HG02571 (cell line): ENCODE results near the gene AK5.
"Not testable (repeated sequence)": the region's sequence is repeated elsewhere in the genome, so short reads cannot be mapped to it uniquely, and the experiment has no call there.

Source experiments
- ATAC-seq: cut with Tn5 transposase; IDR thresholded peaks from one replicate; pipeline ENCODE4 v1.9.1; 2021; ENCODE audit warnings: mild to moderate bottlenecking, moderate library complexity; ENCODE audit not compliant: unreplicated experiment

The AK5 gene

GRCh38 chr1:77287535-77287934 is 5.7 kb downstream of the AK5 start:
- ATAC-seq, result no peak

GRCh38 chr1:77288275-77288674 is 6.5 kb downstream of the AK5 start:
- ATAC-seq, result no peak

GRCh38 chr1:77290576-77290975 is 8.8 kb downstream of the AK5 start:
- ATAC-seq, result no peak

- ATAC-seq, result no peak
Observed at GRCh38 chr1:77292551-77292950, 10.7 kb downstream of the AK5 start.

- no peak for ATAC-seq
Observed at GRCh38 chr1:77300566-77300965, 18.7 kb downstream of the AK5 start.

- no peak for ATAC-seq
Observed at GRCh38 chr1:77303387-77303786, 21.6 kb downstream of the AK5 start.

GRCh38 chr1:77308889-77309621 is 27.2 kb downstream of the AK5 start:
- no peak for ATAC-seq

GRCh38 chr1:77310924-77311323 is 29.1 kb downstream of the AK5 start:
- ATAC-seq, result no peak

- ATAC-seq, result not testable (repeated sequence)
Observed at GRCh38 chr1:77312364-77312763, 30.5 kb downstream of the AK5 start.

GRCh38 chr1:77313491-77313890 is 31.7 kb downstream of the AK5 start:
- no peak for ATAC-seq

GRCh38 chr1:77316006-77316405 is 34.2 kb downstream of the AK5 start:
- no peak for ATAC-seq

GRCh38 chr1:77316966-77317365 is 35.1 kb downstream of the AK5 start:
- no peak for ATAC-seq

- no peak for ATAC-seq
Observed at GRCh38 chr1:77319036-77319705, 37.4 kb downstream of the AK5 start.

- ATAC-seq, result no peak
Observed at GRCh38 chr1:77322061-77322900, 40.5 kb downstream of the AK5 start.

- ATAC-seq, result no peak
Observed at GRCh38 chr1:77333501-77333900, 51.7 kb downstream of the AK5 start.

GRCh38 chr1:77336729-77337128 is 54.9 kb downstream of the AK5 start:
- no peak for ATAC-seq

GRCh38 chr1:77339326-77339725 is 57.5 kb downstream of the AK5 start:
- ATAC-seq, result no peak

GRCh38 chr1:77341195-77341594 is 59.4 kb downstream of the AK5 start:
- no peak for ATAC-seq

- ATAC-seq, result no peak
Observed at GRCh38 chr1:77342745-77343144, 60.9 kb downstream of the AK5 start.

GRCh38 chr1:77347646-77348045 is 65.8 kb downstream of the AK5 start:
- ATAC-seq, result no peak

- ATAC-seq, result no peak
Observed at GRCh38 chr1:77348549-77348948, 66.7 kb downstream of the AK5 start.

- no peak for ATAC-seq
Observed at GRCh38 chr1:77349275-77349674, 67.5 kb downstream of the AK5 start.
